IPS-NIHi11 (cell line): ENCODE data around the gene GPN2.

ENCODE experiments used
- DNase-seq: peaks from one replicate; pipeline ENCODE4 v3.0.0; 2012; ENCODE audit warnings: mixed read lengths, low spot score

GPN2 gene

GRCh38 chr1:26831546-26832248 lies 58.4 kb downstream of the GPN2 start:
- DNase-seq: no peak

GRCh38 chr1:26831059-26831458 lies 59.0 kb downstream of the GPN2 start:
- no peak for DNase-seq

- DNase-seq: no peak
Observed at GRCh38 chr1:26829184-26829911, 60.7 kb downstream of the GPN2 start.

- DNase-seq: no peak
Observed at GRCh38 chr1:26828411-26828991, 61.6 kb downstream of the GPN2 start.

- peak; percentile 38 for DNase-seq
Observed at GRCh38 chr1:26827663-26828062, 62.4 kb downstream of the GPN2 start.

GRCh38 chr1:26827106-26827604 lies 62.9 kb downstream of the GPN2 start:
- DNase-seq: no peak

- DNase-seq: peak; percentile 95
Observed at GRCh38 chr1:26826261-26827105, 63.6 kb downstream of the GPN2 start, which contains the start of gene ZDHHC18. Gene ZDHHC18 (plus strand): TSS chr1:26826688. CDS start chr1:26826805, 117 bp downstream.
